HG03060 (cell line): Measurements from ENCODE around the gene LPP.

Experiments used
- ATAC-seq: cut with Tn5 transposase; IDR thresholded peaks from one replicate; pipeline ENCODE4 v1.9.1; 2021; ENCODE audit warnings: low read depth, moderate number of reproducible peaks; ENCODE audit not compliant: unreplicated experiment

LPP gene

DNA sequence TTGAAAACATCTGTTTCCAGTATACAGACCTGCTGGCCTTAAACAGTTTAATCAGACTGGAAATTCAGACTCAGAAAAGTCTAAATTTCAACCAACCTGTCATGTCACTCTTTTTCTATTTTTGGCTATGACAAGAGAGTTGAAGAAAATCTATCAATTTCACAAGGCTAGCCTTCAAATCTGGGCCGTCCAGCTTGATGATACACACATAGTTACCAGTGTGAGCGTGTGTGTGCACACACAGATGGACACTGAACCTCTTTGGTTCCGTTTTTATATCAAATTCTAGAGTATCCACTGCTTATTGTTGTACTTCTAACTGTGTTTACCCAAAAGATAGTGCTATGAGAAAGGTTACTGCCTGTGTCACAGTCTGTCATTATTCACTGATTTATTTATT lies 368.2 kb downstream of the LPP start:
- ATAC-seq: no peak

DNA sequence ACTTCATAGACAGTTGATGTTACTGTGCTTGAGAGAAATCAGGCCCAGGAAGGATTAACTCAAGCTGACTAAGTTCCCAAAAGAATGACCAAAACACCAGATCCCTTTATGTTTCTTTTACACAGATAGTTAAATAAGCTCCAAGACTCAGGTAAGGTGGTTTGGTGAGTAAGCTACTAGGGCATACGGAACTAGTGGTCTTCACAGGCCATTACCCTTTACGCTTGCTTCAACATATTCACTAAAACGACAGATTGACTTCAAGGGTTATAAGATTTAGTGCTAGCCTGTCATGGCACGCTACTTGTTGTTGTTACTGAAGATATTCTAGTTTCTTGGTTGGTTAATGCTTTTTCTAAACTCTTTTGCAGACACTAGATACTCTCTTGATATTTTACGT lies 369.3 kb downstream of the LPP start:
- no peak for ATAC-seq

GRCh38 chr3:188524052-188524451 lies 370.1 kb downstream of the LPP start:
- ATAC-seq: no peak

GRCh38 chr3:188526057-188526456 lies 372.1 kb downstream of the LPP start:
- no peak for ATAC-seq

DNA sequence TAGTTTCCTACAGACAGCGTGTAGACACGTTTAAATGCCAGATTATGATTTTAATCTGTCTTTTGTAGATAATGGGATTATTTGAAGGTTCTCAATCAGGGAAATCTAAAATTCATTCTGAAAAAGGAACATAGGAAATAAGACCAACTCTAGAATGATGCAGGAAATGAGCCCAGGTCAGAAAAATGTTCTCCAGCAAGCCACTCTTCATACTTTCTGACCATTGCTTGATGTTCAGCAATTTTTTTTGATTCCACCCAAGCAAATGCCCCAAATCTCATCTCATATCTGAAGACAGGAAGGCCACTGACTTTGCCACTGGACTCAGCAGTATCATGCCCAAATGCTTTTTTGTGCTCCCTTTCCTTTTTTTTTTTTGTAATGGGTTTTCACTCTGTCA lies 373.4 kb downstream of the LPP start:
- no peak for ATAC-seq

DNA sequence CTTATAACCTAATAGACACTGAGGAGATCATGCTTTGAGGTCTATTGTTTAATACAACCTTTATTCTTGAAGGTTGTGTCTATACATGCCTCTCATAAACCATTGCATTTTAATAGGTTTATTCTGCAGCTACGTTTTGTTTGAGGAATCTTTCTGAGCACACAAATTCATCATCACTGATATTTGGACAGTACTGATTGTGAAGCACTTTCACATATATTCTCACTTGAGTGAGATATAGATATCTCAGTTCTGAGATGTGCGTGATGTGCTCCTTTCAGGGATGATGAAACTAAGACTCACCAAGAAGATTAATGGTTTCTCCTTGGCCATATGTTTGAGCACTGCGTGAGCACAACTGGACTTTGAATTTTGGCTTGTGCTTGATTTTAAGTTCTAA lies 374.4 kb downstream of the LPP start:
- no peak for ATAC-seq

- no peak for ATAC-seq
Observed at GRCh38 chr3:188529228-188529627, 375.3 kb downstream of the LPP start.

GRCh38 chr3:188530226-188530625 lies 376.3 kb downstream of the LPP start:
- no peak for ATAC-seq

GRCh38 chr3:188531210-188531609 lies 377.3 kb downstream of the LPP start:
- no peak for ATAC-seq

DNA sequence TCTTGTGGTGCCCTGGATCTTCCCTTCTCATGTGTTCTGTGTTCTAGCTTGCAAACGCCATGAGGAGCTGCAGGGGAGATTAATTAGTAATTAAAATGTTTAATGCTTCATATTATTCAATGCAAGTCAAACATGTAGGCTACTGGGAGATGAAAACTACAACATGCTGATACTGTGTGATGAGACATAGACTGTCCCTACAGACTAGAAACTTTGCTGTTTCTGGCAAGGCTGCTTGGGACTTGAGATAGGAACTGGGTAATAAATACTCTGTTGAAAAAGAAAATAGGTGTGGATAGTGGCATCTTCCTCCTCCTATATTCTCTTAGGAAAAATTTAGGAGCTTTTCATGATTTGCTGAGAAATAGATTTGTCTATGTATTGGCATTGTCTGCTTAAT lies 379.2 kb downstream of the LPP start:
- ATAC-seq: no peak

- no peak for ATAC-seq
Observed at GRCh38 chr3:188533612-188534357, 379.8 kb downstream of the LPP start.

DNA sequence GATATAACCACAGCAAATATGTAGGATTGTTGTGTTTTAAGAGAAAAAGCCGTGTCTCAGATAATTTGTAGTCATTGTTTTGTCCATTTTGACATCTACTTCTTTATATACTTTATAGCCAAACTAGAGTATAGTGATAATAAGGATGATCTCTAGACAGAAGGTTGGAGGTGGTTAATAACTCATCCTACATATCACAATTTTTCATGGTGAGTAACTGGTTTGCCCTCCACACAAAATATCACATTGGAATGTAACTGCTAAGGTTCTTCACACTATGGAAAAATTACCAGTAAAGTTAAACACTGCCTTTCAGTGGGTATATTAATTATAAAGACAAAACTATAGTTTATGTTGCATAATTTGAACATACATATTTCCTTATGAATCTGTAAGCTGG lies 380.7 kb downstream of the LPP start:
- ATAC-seq: no peak

DNA sequence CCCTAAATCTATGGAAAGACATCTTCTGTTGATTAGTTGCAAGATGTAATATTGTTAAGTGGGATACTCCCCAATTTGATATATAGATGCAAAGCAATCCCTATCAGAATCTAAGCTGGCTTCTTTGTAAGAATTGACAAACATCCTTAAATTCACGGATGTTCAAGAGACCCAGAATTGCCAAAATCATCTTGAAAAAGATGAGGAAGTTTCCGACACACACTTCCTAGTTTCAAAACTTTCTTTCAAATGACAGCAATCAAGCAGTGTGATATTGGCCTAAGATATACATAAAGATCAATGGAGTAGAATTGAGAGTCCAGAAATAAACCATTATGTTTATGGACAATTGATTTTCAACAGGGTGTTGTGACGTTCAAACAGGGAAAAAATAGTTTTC lies 383.6 kb downstream of the LPP start:
- no peak for ATAC-seq

- no peak for ATAC-seq
Observed at GRCh38 chr3:188539037-188539436, 385.1 kb downstream of the LPP start.

DNA sequence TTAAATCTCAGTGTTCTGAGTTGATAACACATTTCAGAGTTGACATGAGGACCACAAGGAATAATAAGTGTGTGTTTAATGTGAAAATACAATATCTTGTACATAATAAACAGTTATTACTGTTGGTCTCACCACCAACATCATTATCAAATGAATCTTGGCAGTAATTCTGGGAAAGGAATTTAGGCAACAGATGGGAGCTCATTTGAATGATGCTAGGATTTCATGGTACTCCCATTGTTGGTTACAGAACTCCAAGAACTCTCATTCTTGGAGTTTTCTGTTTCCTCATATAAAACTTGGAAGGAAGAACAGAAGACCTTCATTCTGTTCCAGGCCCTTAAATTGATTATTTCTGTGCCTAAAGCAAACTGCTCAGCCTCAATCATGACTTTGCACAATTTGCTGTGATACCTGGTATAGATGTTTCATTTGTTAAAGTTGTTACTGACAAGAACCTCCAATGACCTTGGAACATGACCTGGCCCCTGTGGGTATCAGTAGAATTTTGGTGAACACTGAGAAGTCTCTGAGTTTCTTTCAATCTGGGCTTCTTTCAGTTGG lies 385.8 kb downstream of the LPP start:
- no peak for ATAC-seq

DNA sequence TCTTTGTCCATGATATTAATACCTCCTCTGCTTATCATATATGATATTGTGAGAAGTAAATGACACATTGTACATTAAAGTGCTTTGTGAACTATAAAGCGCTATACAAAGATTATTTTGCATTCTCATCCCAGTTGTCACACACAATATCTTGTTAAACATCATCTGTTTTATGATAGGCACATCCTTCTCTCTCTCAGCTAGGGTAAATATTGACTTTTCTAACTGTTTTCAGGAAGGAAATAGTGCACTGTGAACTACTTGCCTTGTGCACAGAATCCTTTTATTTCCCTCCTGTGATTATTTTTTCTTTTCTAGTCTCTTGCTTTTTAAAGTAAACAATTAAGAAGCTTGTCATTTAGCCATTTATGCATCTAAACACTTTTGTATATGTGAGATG lies 388.2 kb downstream of the LPP start:
- ATAC-seq: no peak

GRCh38 chr3:188544012-188544411 lies 390.1 kb downstream of the LPP start:
- ATAC-seq: no peak

- no peak for ATAC-seq
Observed at GRCh38 chr3:188546835-188547670, 393.1 kb downstream of the LPP start.

- no peak for ATAC-seq
Observed at GRCh38 chr3:188553569-188553968, 399.6 kb downstream of the LPP start.

GRCh38 chr3:188554404-188554803 lies 400.4 kb downstream of the LPP start:
- ATAC-seq: no peak

GRCh38 chr3:188557235-188557634 lies 403.3 kb downstream of the LPP start:
- no peak for ATAC-seq
